ENCODE measurements around the gene COG8.
"Not testable (repeated sequence)": the region's sequence is repeated elsewhere in the genome, so short reads cannot be mapped to it uniquely, and the experiment has no call there.

COG8 gene

GRCh38 chr16:69339289-69340094 is at the start of gene COG8, which contains the start of gene NIP7:
Gene COG8 (minus strand): TSS chr16:69339564. CDS start chr16:69339552, 12 bp downstream.
Gene NIP7 (plus strand): TSS chr16:69339772. CDS start chr16:69339830, 58 bp downstream.
- DNase-seq: peak; percentile 91

- no peak for DNase-seq
Measured at GRCh38 chr16:69386596-69386995, 47.2 kb upstream of the COG8 start.

- no peak for DNase-seq
Measured at GRCh38 chr16:69384974-69385373, 45.6 kb upstream of the COG8 start.

- no peak for DNase-seq
Measured at GRCh38 chr16:69382421-69382820, 43.1 kb upstream of the COG8 start.

- no peak for DNase-seq
Measured at GRCh38 chr16:69381231-69381630, 41.9 kb upstream of the COG8 start.

- no peak for DNase-seq
Measured at GRCh38 chr16:69378760-69379159, 39.4 kb upstream of the COG8 start.

GRCh38 chr16:69378036-69378435 is 38.7 kb upstream of the COG8 start:
- no peak for DNase-seq

GRCh38 chr16:69376393-69377059 is 37.2 kb upstream of the COG8 start:
- no peak for DNase-seq

GRCh38 chr16:69373019-69373418 is 33.7 kb upstream of the COG8 start:
- no peak for DNase-seq

GRCh38 chr16:69371564-69371963 is 32.2 kb upstream of the COG8 start:
- no peak for DNase-seq

- DNase-seq: no peak
Measured at GRCh38 chr16:69368866-69369265, 29.5 kb upstream of the COG8 start.

GRCh38 chr16:69367980-69368379 is 28.6 kb upstream of the COG8 start:
- DNase-seq: no peak

- DNase-seq: no peak
Measured at GRCh38 chr16:69366431-69366830, 27.1 kb upstream of the COG8 start.

- DNase-seq: no peak
Measured at GRCh38 chr16:69365901-69366300, 26.5 kb upstream of the COG8 start.

- no peak for DNase-seq
Measured at GRCh38 chr16:69364088-69364487, 24.7 kb upstream of the COG8 start.

- DNase-seq: no peak
Measured at GRCh38 chr16:69363281-69363717, 23.9 kb upstream of the COG8 start.

GRCh38 chr16:69360070-69360469 is 20.7 kb upstream of the COG8 start:
- DNase-seq: not testable (repeated sequence)

- no peak for DNase-seq
Measured at GRCh38 chr16:69351309-69352027, 12.1 kb upstream of the COG8 start, which contains the start of gene TMED6. Gene TMED6 (minus strand): TSS chr16:69351786. CDS start chr16:69351753, 33 bp downstream.

GRCh38 chr16:69350536-69351133 is 11.3 kb upstream of the COG8 start:
- no peak for DNase-seq

- no peak for DNase-seq
Measured at GRCh38 chr16:69349536-69349935, 10.2 kb upstream of the COG8 start.

- no peak for DNase-seq
Measured at GRCh38 chr16:69348222-69348621, 8.9 kb upstream of the COG8 start.

GRCh38 chr16:69346683-69347082 is 7.3 kb upstream of the COG8 start:
- DNase-seq: no peak

GRCh38 chr16:69345923-69346322 is 6.6 kb upstream of the COG8 start:
- no peak for DNase-seq
